Uterus (tissue), 2 donors: ENCODE measurements around the gene C7orf57.

Source experiments
- CTCF ChIP-seq, 4 experiments: fragments of 200-600 bp in 2 of 4; fragments of 450-650 bp in 2 of 4; sonication (generic) in 2 of 4; IDR thresholded peaks; one replicate each; pipeline ENCODE4 v1.5.1; 2016 to 2019; ENCODE audit warnings: antibody characterized with exemption in 4 of 4, mild to moderate bottlenecking in 2 of 4, moderate library complexity in 1 of 4
- POLR2A ChIP-seq, 2 donors: fragments of 450-650 bp; IDR thresholded peaks; one replicate each; pipeline ENCODE4 v1.6.1; 2016; ENCODE audit warnings: antibody characterized with exemption in 2 of 2, mild to moderate bottlenecking in 1 of 2, moderate library complexity in 1 of 2

- TF ChIP-seq CTCF (IDR thresholded peaks at IDR 0.05) (no peak), POLR2A (IDR thresholded peaks at IDR 0.05) (no peak)
Observed at GRCh38 chr7:48059706-48060105, 24.4 kb downstream of the C7orf57 start.
